ENCODE measurements around the gene SLC35G3.
"Not testable (repeated sequence)": the region's sequence is repeated elsewhere in the genome, so short reads cannot be mapped to it uniquely, and the experiment has no call there.

GRCh38 chr17:35194001-35194400 lies at the start of gene SLC35G3:
- TF ChIP-seq EZH2 (IDR thresholded peaks at IDR 0.05; ENCODE audit: low read length); CTCF (optimal IDR thresholded peaks at IDR 0.05 in 1 of 3, IDR thresholded peaks at IDR 0.05 in 1 of 3, conservative IDR thresholded peaks at IDR 0.05 in 1 of 3; ENCODE audit: extremely low read depth in 1 of 3, insufficient read depth in 2 of 3, low read length in 3 of 3): not testable (repeated sequence)

Data from keratinocyte (primary cell).